ENCODE data around the gene FOSL1.

FOSL1 gene

GRCh38 chr11:65900125-65900898 lies at the start of gene FOSL1:
Gene FOSL1, minus strand, starts transcription at chr11:65900388. Its CDS starts 49 bp downstream, at chr11:65900339.
- TF ChIP-seq ZFX (IDR thresholded peaks at IDR 0.05): no peak
- no peak for TF ChIP-seq CTCF (conservative IDR thresholded peaks at IDR 0.05)
- H3K27ac ChIP-seq: no peak within 1 kb of the TSS; the same call in 1 of the 2 replicates

DNA sequence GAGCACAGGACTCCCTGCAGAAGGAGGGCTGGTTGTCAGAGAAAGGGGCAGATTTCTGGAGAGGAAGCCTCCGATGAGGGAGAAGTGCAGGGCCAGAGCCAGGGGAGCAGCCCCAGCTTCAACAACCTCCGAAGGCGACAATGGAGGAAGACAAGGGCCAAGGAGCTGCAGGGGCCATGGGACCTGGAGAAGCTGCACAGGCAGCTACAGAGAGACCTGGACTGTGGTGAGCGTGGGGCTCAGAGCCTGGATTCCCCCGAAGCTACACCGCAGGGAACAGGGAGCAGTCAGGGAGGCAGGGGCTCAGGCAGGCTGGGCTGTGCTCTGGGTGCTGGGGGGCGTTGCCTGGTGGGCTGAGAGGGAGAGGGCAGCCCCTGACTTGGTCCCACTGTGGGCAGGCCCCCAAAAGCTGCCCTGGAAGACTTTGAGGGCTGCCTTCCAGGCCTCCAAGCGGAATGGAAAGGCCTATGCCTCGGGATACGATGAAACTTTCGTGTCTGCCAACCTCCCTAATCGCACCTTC lies 47.5 kb upstream of the FOSL1 start:
- TF ChIP-seq CTCF (conservative IDR thresholded peaks at IDR 0.05): no peak
- TF ChIP-seq ZFX (IDR thresholded peaks at IDR 0.05): no peak
- H3K27ac ChIP-seq: no peak overlapping the region

DNA sequence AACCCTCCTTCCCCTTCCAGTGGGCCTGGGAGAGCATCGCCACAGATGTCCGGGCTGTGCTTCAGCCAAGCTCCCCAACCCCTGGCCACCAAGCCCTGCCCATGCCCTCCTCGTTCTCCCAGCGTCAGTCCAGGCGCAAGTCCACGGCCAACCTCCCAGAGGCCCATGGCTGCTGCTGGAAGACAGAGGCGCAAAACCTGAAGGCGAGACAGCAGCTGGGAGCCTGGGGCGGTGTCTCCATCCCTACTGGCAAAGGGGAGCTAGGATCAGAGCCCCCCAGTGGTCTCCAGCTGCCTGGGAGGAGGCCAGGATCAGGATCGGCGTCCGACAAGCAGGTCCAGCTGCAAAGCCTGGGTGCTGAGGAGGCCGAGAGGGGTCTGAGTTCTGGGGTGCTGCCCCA lies 46.9 kb upstream of the FOSL1 start:
- no peak for TF ChIP-seq CTCF (conservative IDR thresholded peaks at IDR 0.05)
- no peak for TF ChIP-seq ZFX (IDR thresholded peaks at IDR 0.05)
- no peak overlapping the region for H3K27ac ChIP-seq

DNA sequence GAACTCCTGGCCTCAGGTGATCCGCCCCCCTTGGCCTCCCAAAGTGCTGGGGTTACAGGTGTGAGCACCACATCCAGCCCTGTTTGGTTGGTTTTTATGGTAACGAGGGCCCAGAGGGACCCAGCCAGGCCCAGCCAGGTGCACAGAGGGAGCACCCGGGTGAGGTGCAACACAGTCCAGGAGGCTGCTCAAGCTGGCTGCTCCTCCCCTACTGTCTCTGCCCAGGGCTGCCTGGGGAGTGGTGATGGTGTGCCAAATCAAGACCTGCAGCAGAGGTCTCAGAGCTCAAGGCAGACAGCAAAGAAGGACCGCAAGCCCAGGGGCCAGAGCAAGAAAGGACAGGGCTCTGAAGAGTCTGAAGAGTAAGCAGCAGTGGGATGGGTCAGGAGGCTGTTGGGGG lies 46.5 kb upstream of the FOSL1 start:
- H3K27ac ChIP-seq: no peak overlapping the region
- TF ChIP-seq CTCF (conservative IDR thresholded peaks at IDR 0.05): no peak
- TF ChIP-seq ZFX (IDR thresholded peaks at IDR 0.05): no peak

- H3K27ac ChIP-seq: no peak overlapping the region
- TF ChIP-seq CTCF (conservative IDR thresholded peaks at IDR 0.05) (no peak), ZFX (IDR thresholded peaks at IDR 0.05) (no peak)
These were observed 45.9 kb upstream of the FOSL1 start for GRCh38 chr11:65945941-65946558.

DNA sequence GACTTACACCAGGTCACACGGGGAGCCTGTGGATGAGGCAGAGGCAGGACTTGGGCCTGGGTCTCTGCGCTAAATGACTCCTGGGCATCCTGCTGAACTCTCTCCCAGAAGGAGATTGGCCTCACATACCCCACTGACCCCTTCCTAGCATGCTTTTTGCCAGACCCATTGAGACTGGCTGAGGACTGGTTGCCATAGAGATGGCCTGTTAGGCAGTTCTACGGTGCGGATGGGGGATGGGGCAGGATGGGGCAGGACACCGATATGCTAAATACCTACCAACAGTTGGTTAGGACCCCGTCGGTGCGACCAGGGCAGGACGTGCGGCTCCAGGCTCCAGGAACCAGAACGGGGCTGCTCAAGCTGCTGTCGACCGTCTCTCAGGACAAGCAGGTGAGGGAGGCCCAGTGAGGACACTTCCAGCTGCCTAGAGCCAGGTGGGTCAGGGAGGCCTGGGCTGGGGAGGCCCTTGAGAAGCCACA lies 45.3 kb upstream of the FOSL1 start, which contains the start of gene TSGA10IP:
TSS of gene TSGA10IP (plus strand) at position 51 of the 482 bp plus-strand sequence. CDS start at position 247, 196 bp downstream.
- TF ChIP-seq ZFX (IDR thresholded peaks at IDR 0.05): no peak
- TF ChIP-seq CTCF (conservative IDR thresholded peaks at IDR 0.05): no peak

GRCh38 chr11:65944767-65945166 lies 44.6 kb upstream of the FOSL1 start:
- no peak overlapping the region for H3K27ac ChIP-seq
- TF ChIP-seq CTCF (conservative IDR thresholded peaks at IDR 0.05) (no peak), ZFX (IDR thresholded peaks at IDR 0.05) (no peak)

More for the DNA sequence above, 45.3 kb upstream of the FOSL1 start, which contains the start of gene TSGA10IP:
- H3K27ac ChIP-seq: no peak within 1 kb of the TSS

Measured in C4-2B (cell line).